HEK293 (cell line): ENCODE data around the gene TMEM88.

ENCODE experiments used
- CTCF ChIA-PET: fragments of 350-600 bp; formaldehyde crosslinking; extraction: SDS; loops from one replicate; lab custom pipeline; 2021; ENCODE audit warnings: antibody characterized with exemption; lab: Yijun Ruan, JAX
- POLR2A ChIA-PET: fragments of 300-600 bp; formaldehyde crosslinking; extraction: SDS; loops from one replicate; lab custom pipeline; 2020; ENCODE audit warnings: antibody characterized with exemption, inconsistent platforms; lab: Yijun Ruan, JAX
- H3K27ac ChIP-seq: fragments of 200-500 bp; sonication (Bioruptor generic); 2 replicates; pipeline ENCODE4 v1.5.1; 2014; ENCODE audit warnings: low read depth, low read length, control low read depth, inconsistent platforms; ENCODE audit errors: extremely low read depth
- H3K36me3 ChIP-seq, 2 experiments: fragments of 200-500 bp in 1 of 2; sonication (Bioruptor generic) in 1 of 2; 1 replicate in 1 of 2; 2 replicates in 1 of 2; pipeline ENCODE4 v1.5.1; 2014 to 2017; ENCODE audit warnings: inconsistent platforms in 2 of 2, low read length in 2 of 2; ENCODE audit not compliant: control insufficient read depth in 2 of 2, insufficient read depth in 1 of 2
- H3K4me1 ChIP-seq: fragments of 200-500 bp; sonication (Bioruptor generic); 2 replicates; pipeline ENCODE4 v1.5.1; 2014; ENCODE audit warnings: mild to moderate bottlenecking, low read length, inconsistent platforms; ENCODE audit not compliant: control insufficient read depth, insufficient read depth
- H3K4me3 ChIP-seq: 2 replicates; pipeline ENCODE4 v1.5.1; 2011; ENCODE audit warnings: low read depth, mild to moderate bottlenecking, control low read depth, low read length, moderate library complexity
- H3K9me3 ChIP-seq: fragments of 200-500 bp; sonication (Bioruptor generic); 2 replicates; pipeline ENCODE4 v1.5.1; 2014; ENCODE audit warnings: low read depth, low read length, inconsistent platforms; ENCODE audit not compliant: control insufficient read depth, insufficient read depth
- BCL6B ChIP-seq: fragments of 450-650 bp; formaldehyde crosslinking; IDR thresholded peaks from 2 replicates; pipeline ENCODE4 v1.5.1; 2017; ENCODE audit warnings: missing biosample characterization, missing genetic modification characterization
- IKZF3 ChIP-seq: fragments of 450-650 bp; IDR thresholded peaks from 2 replicates; pipeline ENCODE4 v1.5.0; 2018; ENCODE audit warnings: missing biosample characterization, mild to moderate bottlenecking, missing genetic modification characterization, moderate library complexity
- KLF10 ChIP-seq: fragments of 450-650 bp; IDR thresholded peaks from 2 replicates; pipeline ENCODE4 v1.5.1; 2018; ENCODE audit warnings: missing biosample characterization, mild to moderate bottlenecking, missing genetic modification characterization
- PRDM1 ChIP-seq: fragments of 450-650 bp; formaldehyde crosslinking; IDR thresholded peaks from 2 replicates; pipeline ENCODE4; 2016; ENCODE audit warnings: missing biosample characterization, missing genetic modification characterization
- PRDM10 ChIP-seq: fragments of 450-650 bp; formaldehyde crosslinking; IDR thresholded peaks from 2 replicates; pipeline ENCODE4 v1.5.1; 2016; ENCODE audit warnings: missing biosample characterization, missing genetic modification characterization
- SP3 ChIP-seq: fragments of 450-650 bp; formaldehyde crosslinking; IDR thresholded peaks from 2 replicates; pipeline ENCODE4 v1.5.1; 2016; ENCODE audit warnings: missing biosample characterization, missing genetic modification characterization
- YY1 ChIP-seq: fragments of 450-650 bp; formaldehyde crosslinking; IDR thresholded peaks from 2 replicates; pipeline ENCODE4 v1.5.1; 2018; ENCODE audit warnings: missing biosample characterization, missing genetic modification characterization
- ZBTB20 ChIP-seq: fragments of 450-650 bp; formaldehyde crosslinking; IDR thresholded peaks from 2 replicates; pipeline ENCODE4 v1.5.1; 2016; ENCODE audit warnings: missing biosample characterization, missing genetic modification characterization
- ZBTB48 ChIP-seq: fragments of 450-650 bp; formaldehyde crosslinking; IDR thresholded peaks from 2 replicates; pipeline ENCODE4 v1.5.1; 2016; ENCODE audit warnings: missing biosample characterization, missing genetic modification characterization
- ZBTB49 ChIP-seq: fragments of 450-650 bp; formaldehyde crosslinking; IDR thresholded peaks from 2 replicates; pipeline ENCODE4 v1.5.1; 2016; ENCODE audit warnings: missing biosample characterization, missing genetic modification characterization, low read depth
- ZNF146 ChIP-seq: fragments of 450-650 bp; formaldehyde crosslinking; IDR thresholded peaks from 2 replicates; pipeline ENCODE4 v1.5.1; 2016; ENCODE audit warnings: missing biosample characterization, missing genetic modification characterization
- ZNF184 ChIP-seq: fragments of 450-650 bp; IDR thresholded peaks from 2 replicates; pipeline ENCODE4 v1.5.1; 2018; ENCODE audit warnings: missing biosample characterization, mild to moderate bottlenecking, missing genetic modification characterization
- ZNF239 ChIP-seq: fragments of 450-650 bp; formaldehyde crosslinking; IDR thresholded peaks from 2 replicates; pipeline ENCODE4 v1.5.1; 2016; ENCODE audit warnings: missing biosample characterization, missing genetic modification characterization
- ZNF24 ChIP-seq: fragments of 450-650 bp; formaldehyde crosslinking; IDR thresholded peaks from 2 replicates; pipeline ENCODE4 v1.5.1; 2016; ENCODE audit warnings: missing biosample characterization, missing genetic modification characterization
- ZNF292 ChIP-seq: fragments of 450-650 bp; formaldehyde crosslinking; IDR thresholded peaks from 2 replicates; pipeline ENCODE4 v1.5.1; 2016; ENCODE audit warnings: low read depth, missing biosample characterization, missing genetic modification characterization, borderline replicate concordance
- ZNF324 ChIP-seq: fragments of 450-650 bp; formaldehyde crosslinking; IDR thresholded peaks from 2 replicates; pipeline ENCODE4 v1.5.1; 2016; ENCODE audit warnings: missing biosample characterization, missing genetic modification characterization
- ZNF335 ChIP-seq: fragments of 450-650 bp; formaldehyde crosslinking; conservative IDR thresholded peaks from 2 replicates; pipeline ENCODE4 v1.5.1; 2016; ENCODE audit warnings: missing biosample characterization, missing genetic modification characterization
- ZNF391 ChIP-seq: fragments of 450-650 bp; formaldehyde crosslinking; IDR thresholded peaks from 2 replicates; pipeline ENCODE4 v1.5.1; 2016; ENCODE audit warnings: low read depth, missing biosample characterization, missing genetic modification characterization, borderline replicate concordance
- ZNF404 ChIP-seq: fragments of 450-650 bp; formaldehyde crosslinking; IDR thresholded peaks from 2 replicates; pipeline ENCODE4 v1.5.1; 2017; ENCODE audit warnings: missing biosample characterization, missing genetic modification characterization
- ZNF501 ChIP-seq: fragments of 450-650 bp; formaldehyde crosslinking; IDR thresholded peaks from 2 replicates; pipeline ENCODE4 v1.5.1; 2016; ENCODE audit warnings: missing biosample characterization, missing genetic modification characterization
- ZNF530 ChIP-seq: fragments of 450-650 bp; formaldehyde crosslinking; IDR thresholded peaks from 2 replicates; pipeline ENCODE4 v1.5.1; 2016; ENCODE audit warnings: low read depth, missing biosample characterization, missing genetic modification characterization
- ZNF585B ChIP-seq: fragments of 450-650 bp; formaldehyde crosslinking; IDR thresholded peaks from 2 replicates; pipeline ENCODE4 v1.5.1; 2016; ENCODE audit warnings: missing biosample characterization, missing genetic modification characterization
- ZNF623 ChIP-seq: fragments of 450-650 bp; formaldehyde crosslinking; IDR thresholded peaks from 2 replicates; pipeline ENCODE4 v1.5.1; 2016; ENCODE audit warnings: missing biosample characterization, missing genetic modification characterization
- ZNF624 ChIP-seq: fragments of 450-650 bp; formaldehyde crosslinking; IDR thresholded peaks from 2 replicates; pipeline ENCODE4 v1.5.1; 2017; ENCODE audit warnings: missing biosample characterization, missing genetic modification characterization
- ZNF677 ChIP-seq: fragments of 450-650 bp; IDR thresholded peaks from 2 replicates; pipeline ENCODE4 v1.5.0; 2018; ENCODE audit warnings: missing biosample characterization, mild to moderate bottlenecking, missing genetic modification characterization, moderate library complexity
- ZNF777 ChIP-seq: fragments of 450-650 bp; formaldehyde crosslinking; IDR thresholded peaks from 2 replicates; pipeline ENCODE4 v1.5.1; 2017; ENCODE audit warnings: missing biosample characterization, missing genetic modification characterization, borderline replicate concordance
- ZNF785 ChIP-seq: fragments of 450-650 bp; formaldehyde crosslinking; IDR thresholded peaks from 2 replicates; pipeline ENCODE4 v1.5.1; 2016; ENCODE audit warnings: missing biosample characterization, missing genetic modification characterization
- ZNF843 ChIP-seq: fragments of 450-650 bp; formaldehyde crosslinking; IDR thresholded peaks from 2 replicates; pipeline ENCODE4 v1.5.1; 2016; ENCODE audit warnings: missing biosample characterization, missing genetic modification characterization
- ZXDB ChIP-seq: fragments of 450-650 bp; formaldehyde crosslinking; IDR thresholded peaks from 2 replicates; pipeline ENCODE4 v1.5.1; 2016; ENCODE audit warnings: missing biosample characterization, missing genetic modification characterization

Gene TMEM88

GRCh38 chr17:7843536-7844291 lies 11.2 kb upstream of the TMEM88 start (continued):
- TF ChIP-seq ZNF585B (no peak), ZNF777 (tag by site-specific recombination) (no peak), ZNF677 (tag by site-specific recombination) (no peak), ZNF391 (0 out of 2 replicates have a peak, but pooled peaks have one; percentile 15)

GRCh38 chr17:7844292-7845154 lies 10.3 kb upstream of the TMEM88 start:
- Histone ChIP-seq H3K36me3 (peaks cover 9 to 40% of the 10 kb centered on the region in 2 experiments), H3K4me1 (peaks cover 16% of the 10 kb centered on the region), H3K27ac (peak overlapping the region; percentile 96), H3K9me3 (no peaks in the 10 kb centered on the region), H3K4me3 (peak overlapping the region; percentile 70)
- CTCF ChIA-PET: interaction anchor here (1.0 to 2.9 kb wide), 7 partner anchors 10 to 101 kb away, joined by 3 to 15 read pairs (median 3); partner anchors contain the start of gene NAA38
- POLR2A ChIA-PET: interaction anchor here (0.5 to 7.7 kb wide), 22 partner anchors 8 to 278 kb away, joined by 3 to 110 read pairs (median 4); partner anchors contain the start of genes ATP1B2, CNTROB, CYB5D1 and DNAH2
- TF ChIP-seq ZNF292 (tag by site-specific recombination) (no peak), BCL6B (no peak), SP3 (tag by site-specific recombination) (peak; percentile 23), ZNF324 (tag by site-specific recombination) (peak; percentile 18), ZNF146 (tag by site-specific recombination) (no peak), ZNF239 (tag by site-specific recombination) (no peak), ZBTB20 (no peak), ZNF530 (tag by site-specific recombination) (no peak), ZNF501 (tag by site-specific recombination) (no peak; the same call in 1 of the 2 replicates), ZNF677 (tag by site-specific recombination) (no peak), ZNF623 (no peak), ZNF843 (tag by site-specific recombination) (0 out of 2 replicates have a peak, but pooled peaks have one; percentile 31), YY1 (tag by site-specific recombination) (no peak), ZNF24 (no peak), ZBTB48 (tag by site-specific recombination) (0 out of 2 replicates have a peak, but pooled peaks have one; percentile 23), PRDM1 (tag by site-specific recombination) (no peak), ZNF404 (tag by site-specific recombination) (no peak), ZNF335 (tag by site-specific recombination) (peak; percentile 71), ZBTB49 (tag by site-specific recombination) (no peak), ZXDB (tag by site-specific recombination) (no peak), IKZF3 (tag by site-specific recombination) (no peak), PRDM10 (tag by site-specific recombination) (peak; percentile 99), ZNF624 (no peak), ZNF184 (no peak), ZNF785 (tag by site-specific recombination) (0 out of 2 replicates have a peak, but pooled peaks have one; percentile 70), ZNF777 (tag by site-specific recombination) (no peak), KLF10 (no peak)
